AG09319 (cell line): ENCODE results near the gene HOXA10.

Source experiments
- DNase-seq: peaks from one replicate; pipeline ENCODE4 v3.0.0-alpha.2; 2010; ENCODE audit warnings: low read depth; ENCODE audit errors: extremely low read depth
- TF ChIP-seq, protein P1 (sequence below): IDR thresholded peaks from 2 replicates; pipeline ENCODE4 v1.5.1; 2011; ENCODE audit warnings: low read depth, mild to moderate bottlenecking, inconsistent platforms, low read length, moderate library complexity

The HOXA10 gene

DNA sequence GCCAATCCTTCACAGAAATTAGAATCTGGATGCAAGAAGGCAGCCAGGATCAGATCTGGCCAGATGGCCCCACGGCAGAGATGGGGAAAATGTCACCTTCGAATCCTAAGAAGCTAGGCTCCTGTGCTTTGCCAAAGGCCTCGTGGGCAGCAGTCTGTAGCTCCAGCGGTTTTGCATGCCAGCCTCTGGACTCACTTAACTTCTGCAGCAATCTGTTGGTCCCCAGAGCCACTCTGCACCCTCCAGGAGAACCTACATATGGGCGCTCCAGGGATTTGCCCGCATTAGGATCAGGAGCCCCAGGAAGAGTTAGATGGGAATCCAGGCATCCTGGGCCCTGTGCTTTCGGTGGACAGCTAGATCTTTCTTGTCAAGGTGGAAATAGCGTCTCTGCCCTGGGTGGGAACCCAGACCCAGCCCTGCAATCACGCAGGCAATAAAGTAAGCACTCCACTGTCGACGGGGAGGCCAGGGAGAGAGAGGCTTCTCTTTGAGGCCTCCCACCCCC lies 35.9 kb upstream of the HOXA10 start:
- DNase-seq = no peak
- TF ChIP-seq, protein P1, sequence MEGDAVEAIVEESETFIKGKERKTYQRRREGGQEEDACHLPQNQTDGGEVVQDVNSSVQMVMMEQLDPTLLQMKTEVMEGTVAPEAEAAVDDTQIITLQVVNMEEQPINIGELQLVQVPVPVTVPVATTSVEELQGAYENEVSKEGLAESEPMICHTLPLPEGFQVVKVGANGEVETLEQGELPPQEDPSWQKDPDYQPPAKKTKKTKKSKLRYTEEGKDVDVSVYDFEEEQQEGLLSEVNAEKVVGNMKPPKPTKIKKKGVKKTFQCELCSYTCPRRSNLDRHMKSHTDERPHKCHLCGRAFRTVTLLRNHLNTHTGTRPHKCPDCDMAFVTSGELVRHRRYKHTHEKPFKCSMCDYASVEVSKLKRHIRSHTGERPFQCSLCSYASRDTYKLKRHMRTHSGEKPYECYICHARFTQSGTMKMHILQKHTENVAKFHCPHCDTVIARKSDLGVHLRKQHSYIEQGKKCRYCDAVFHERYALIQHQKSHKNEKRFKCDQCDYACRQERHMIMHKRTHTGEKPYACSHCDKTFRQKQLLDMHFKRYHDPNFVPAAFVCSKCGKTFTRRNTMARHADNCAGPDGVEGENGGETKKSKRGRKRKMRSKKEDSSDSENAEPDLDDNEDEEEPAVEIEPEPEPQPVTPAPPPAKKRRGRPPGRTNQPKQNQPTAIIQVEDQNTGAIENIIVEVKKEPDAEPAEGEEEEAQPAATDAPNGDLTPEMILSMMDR = no peak

DNA sequence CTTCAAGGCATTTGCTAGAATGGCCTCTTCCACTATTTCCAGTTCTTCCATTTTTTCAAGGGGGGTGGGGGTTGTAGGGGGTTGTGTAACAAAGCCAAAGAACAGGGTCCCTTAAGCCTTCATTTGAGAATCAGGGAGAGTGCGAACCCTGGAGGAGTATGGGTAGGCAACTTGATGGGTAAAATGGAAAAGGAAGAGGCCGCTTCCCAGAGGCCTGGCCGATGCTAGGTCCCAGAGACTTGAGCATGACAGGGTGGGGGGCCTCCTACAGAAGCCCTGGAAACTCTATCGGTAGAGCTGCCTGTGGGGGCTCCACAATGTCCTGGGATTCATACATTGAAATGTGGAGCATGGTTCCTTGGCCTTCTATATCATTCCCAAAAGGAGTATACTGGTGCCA lies 34.9 kb upstream of the HOXA10 start:
- DNase-seq = no peak
- TF ChIP-seq, protein P1 = no peak

DNA sequence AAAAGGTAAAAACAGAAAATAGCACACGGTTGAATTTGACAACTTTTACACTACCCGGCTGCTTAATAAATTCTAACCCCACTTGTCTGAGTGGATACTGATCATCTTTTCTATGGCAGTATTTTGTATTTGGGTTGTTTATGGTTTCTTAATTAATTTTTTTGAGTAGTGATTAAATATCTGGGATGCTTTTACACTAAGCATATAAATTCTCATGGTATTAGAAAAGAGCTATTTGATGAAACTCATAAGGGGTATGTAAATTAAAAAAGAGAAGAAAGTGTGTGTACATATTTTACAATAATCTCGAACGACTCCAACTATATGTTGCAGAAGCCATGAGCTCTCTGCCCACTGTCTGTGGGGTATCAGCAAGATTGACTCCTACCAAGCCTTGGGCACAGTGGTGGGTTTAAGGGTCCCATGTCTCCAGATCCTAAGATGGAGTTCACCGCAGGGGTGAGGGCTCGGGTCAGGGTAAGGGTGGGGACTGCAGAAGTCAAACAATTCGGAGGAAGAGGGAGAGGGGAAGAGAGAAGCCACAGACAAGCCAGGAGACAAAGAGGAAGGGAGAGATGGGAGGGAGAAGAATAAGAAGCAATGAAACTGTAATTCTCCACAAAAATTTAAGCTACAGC lies 33.3 kb upstream of the HOXA10 start:
- TF ChIP-seq, protein P1 = no peak
- DNase-seq = no peak

DNA sequence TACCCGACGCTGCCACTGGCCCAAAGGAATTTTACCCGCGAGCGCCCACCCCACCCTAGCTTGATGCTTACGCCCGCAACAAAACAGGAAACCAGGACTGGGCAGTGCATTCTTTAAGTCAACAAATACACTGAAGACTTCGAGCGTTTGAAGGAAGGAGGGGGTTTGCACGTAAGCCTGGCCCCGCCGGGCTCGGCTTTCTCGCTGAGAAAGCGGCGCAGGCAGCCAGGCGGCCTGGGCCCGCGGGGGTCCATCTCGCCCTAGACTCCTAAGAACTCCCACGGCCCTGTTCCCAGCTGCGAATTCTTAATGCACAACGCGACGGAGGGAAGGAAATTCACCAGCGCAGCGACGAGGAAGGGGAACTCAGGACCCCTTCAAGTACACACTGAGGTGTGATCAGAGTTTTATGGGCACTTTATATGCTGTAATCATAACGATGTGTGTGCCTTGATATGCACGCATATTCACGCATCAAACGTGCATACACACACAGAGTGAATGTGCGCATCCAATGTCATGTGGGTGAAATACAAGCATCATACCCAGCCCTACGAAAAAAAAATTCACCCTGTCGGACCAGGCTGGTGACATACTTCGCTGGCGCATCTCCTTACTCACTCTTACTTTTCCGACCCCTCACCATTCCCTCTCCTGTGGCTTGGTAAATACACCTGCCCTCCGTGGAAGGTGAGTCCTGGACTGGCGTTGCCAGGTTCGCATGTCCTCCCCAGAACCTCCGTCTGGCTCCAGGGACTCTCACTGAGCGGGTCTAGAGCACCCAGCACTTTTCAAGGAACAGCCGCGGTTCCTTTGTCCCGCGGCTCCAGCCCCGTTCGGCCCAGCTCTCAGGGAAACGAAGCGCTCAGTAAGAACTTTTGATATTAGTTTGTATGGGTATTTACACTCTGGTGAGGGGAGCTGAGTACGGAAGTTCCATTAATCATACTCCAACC lies 31.5 kb upstream of the HOXA10 start:
- no peak for DNase-seq
- TF ChIP-seq, protein P1 = no peak

DNA sequence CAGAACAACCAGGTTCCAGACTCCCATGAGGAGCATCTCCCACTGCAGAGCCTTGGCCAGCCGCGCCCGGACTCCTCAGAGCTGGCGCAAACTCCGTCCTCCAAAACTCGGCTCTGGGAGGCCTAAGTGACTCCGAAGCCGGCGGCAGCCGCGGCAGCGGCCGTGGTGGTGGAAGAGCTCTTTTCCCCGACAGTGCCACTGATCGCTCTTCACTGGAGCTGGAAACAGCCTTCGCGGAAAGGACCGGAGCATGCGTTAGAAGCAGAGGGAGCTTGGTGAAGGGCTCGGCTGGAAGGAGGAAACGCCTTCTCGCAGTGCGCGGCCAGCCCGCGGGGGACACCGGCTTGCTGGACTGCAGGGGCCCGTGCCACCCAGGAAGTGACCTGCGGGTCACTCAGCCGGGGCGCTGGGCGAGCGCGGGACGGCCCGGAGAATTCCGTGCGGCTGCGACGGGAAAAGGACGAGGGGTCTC lies 30.8 kb upstream of the HOXA10 start:
- no peak for DNase-seq
- TF ChIP-seq, protein P1 = no peak

DNA sequence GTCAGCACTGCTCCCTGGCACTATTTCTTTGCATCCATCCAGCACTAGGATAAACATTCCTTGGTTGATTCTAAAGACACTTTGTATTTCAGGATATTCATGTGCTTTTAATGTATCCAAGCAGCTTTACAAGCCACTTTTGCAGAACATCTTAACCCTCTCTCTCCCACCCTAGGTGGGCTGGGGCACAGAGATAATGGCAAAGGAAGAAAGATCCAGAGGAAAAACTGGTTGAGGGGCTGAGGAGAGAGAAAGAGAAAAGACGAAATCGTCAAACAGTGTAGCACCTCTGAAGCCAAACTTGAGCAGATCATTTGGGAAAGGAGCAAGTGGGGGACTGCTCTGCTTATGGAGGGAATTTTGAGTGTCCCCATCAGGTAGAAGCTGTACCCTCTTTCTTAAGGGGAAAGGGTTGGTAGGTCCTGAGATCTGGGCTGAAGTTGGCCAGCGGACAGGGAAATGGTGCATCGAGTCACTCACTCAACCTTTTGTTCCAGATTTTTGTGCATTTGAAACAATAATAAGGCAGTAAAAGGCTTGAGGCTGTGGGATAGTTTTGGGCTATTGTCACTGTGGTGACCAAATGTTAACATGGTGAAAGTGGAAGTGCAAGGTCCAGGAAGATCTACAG lies 30.0 kb upstream of the HOXA10 start:
- TF ChIP-seq, protein P1 = no peak
- no peak for DNase-seq
